K562 (cell line): ENCODE data around the gene ZNF865. TPM values are rescaled to one million over a fixed set of nuclear protein-coding genes. Genes with fewer than 3 reads are reported as not detected.

Experiments
- ATAC-seq: fragments of 200-7000 bp; cut with Tn5 transposase; 3 replicates; pipeline ENCODE4 v1.9.1; 2020; ENCODE audit warnings: moderate library complexity
- BruUV-seq: library from RNA; stranded (reverse); fragments of 400-500 nt; replicated peaks from 2 replicates; lab custom pipeline; 2021; lab: Mats Ljungman, UMichigan
- CTCF ChIA-PET: fragments of 300-600 bp; formaldehyde crosslinking; extraction: SDS; loops from one replicate; lab custom pipeline; 2021; ENCODE audit warnings: low intra/inter-chr PET ratio; lab: Yijun Ruan, JAX
- POLR2A ChIA-PET: fragments of 300-600, 350-650 bp; sonication (Branson Sonifier 250); formaldehyde crosslinking; extraction: SDS; loops from one replicate; lab custom pipeline; 2021; ENCODE audit warnings: antibody characterized with exemption, inconsistent platforms; lab: Yijun Ruan, JAX
- DNase-seq, 4 experiments: peaks; one replicate each; pipeline versions ENCODE4 v3.0.0 to v3.0.0-alpha.2; 2011 to 2018; ENCODE audit warnings: low spot score in 3 of 4, mixed read lengths in 3 of 4; ENCODE audit errors: extremely low read depth in 1 of 4
- FAIRE-seq: peaks from 2 replicates; lab custom pipeline; 2011; peaks lifted over from hg19 to GRCh38; lab: Jason Lieb, UNC
- H2AFZ ChIP-seq: 2 replicates; pipeline ENCODE4 v1.6.0; 2011; ENCODE audit warnings: low read depth, low read length, control low read depth, inconsistent platforms
- H3K27ac ChIP-seq: fragments of 200-600 bp; 3 replicates; pipeline ENCODE4 v1.8.0; 2011; ENCODE audit warnings: low read depth, mild to moderate bottlenecking, control low read depth, inconsistent platforms, low read length, moderate library complexity, mixed read lengths; ENCODE audit errors: extremely low read depth
- H3K27me3 ChIP-seq, 2 experiments: fragments of 300-600 bp in 1 of 2; 2 replicates in 1 of 2; 3 replicates in 1 of 2; pipeline versions ENCODE4 v1.6.0 to v1.8.0; 2011; ENCODE audit warnings: inconsistent platforms in 2 of 2, low read length in 2 of 2, mild to moderate bottlenecking in 1 of 2, mixed read lengths in 1 of 2, moderate library complexity in 1 of 2; ENCODE audit not compliant: control insufficient read depth in 2 of 2, insufficient read depth in 2 of 2
- H3K36me3 ChIP-seq: fragments of 300-600 bp; 3 replicates; pipeline ENCODE4 v1.8.0; 2011; ENCODE audit warnings: mild to moderate bottlenecking, low read length, inconsistent platforms; ENCODE audit not compliant: control insufficient read depth, insufficient read depth
- H3K4me1 ChIP-seq, 2 experiments: fragments of 200-600 bp in 1 of 2; replicated peaks in 1 of 2; 2 replicates in 1 of 2; 3 replicates in 1 of 2; pipeline versions ENCODE4 v1.5.1 to v1.8.0; 2011; ENCODE audit warnings: inconsistent platforms in 2 of 2, low read length in 2 of 2, mild to moderate bottlenecking in 1 of 2, mixed read lengths in 1 of 2, moderate library complexity in 1 of 2; ENCODE audit not compliant: control insufficient read depth in 2 of 2, insufficient read depth in 2 of 2
- H3K4me2 ChIP-seq: 2 replicates; pipeline ENCODE4 v1.6.1; 2011; ENCODE audit warnings: low read length, control low read depth, inconsistent platforms, mixed read lengths; ENCODE audit not compliant: insufficient read depth
- H3K4me3 ChIP-seq: fragments of 200-600 bp; sonication (generic), shearing (Covaris generic); 2 replicates; pipeline ENCODE4 v1.5.1; 2016; ENCODE audit warnings: control low read depth, inconsistent platforms
- H3K79me2 ChIP-seq: fragments of 200-600 bp; 3 replicates; pipeline ENCODE4 v1.8.0; 2011; ENCODE audit warnings: low read length, inconsistent platforms; ENCODE audit not compliant: control insufficient read depth, insufficient read depth
- H3K9ac ChIP-seq, 2 experiments: 2 replicates each; pipeline versions ENCODE4 v1.6.0 to v1.6.1; 2011; ENCODE audit warnings: low read depth in 2 of 2, low read length in 2 of 2, control low read depth in 1 of 2, inconsistent platforms in 1 of 2, mild to moderate bottlenecking in 1 of 2, mixed read lengths in 1 of 2; ENCODE audit not compliant: insufficient read depth in 1 of 2
- H3K9me1 ChIP-seq: one replicate; pipeline ENCODE4 v1.6.0; 2011; ENCODE audit warnings: inconsistent platforms, mild to moderate bottlenecking, low read length, moderate library complexity; ENCODE audit not compliant: control insufficient read depth, insufficient read depth
- H3K9me3 ChIP-seq: replicated peaks from 2 replicates; pipeline ENCODE4 v1.5.1; 2011; ENCODE audit warnings: low read depth, low read length, inconsistent platforms; ENCODE audit not compliant: control insufficient read depth, insufficient read depth
- H4K20me1 ChIP-seq: replicated peaks from 2 replicates; pipeline ENCODE4 v1.6.1; 2011; ENCODE audit warnings: low read length, inconsistent platforms, mixed read lengths; ENCODE audit not compliant: control insufficient read depth, insufficient read depth
- CBFA2T3 ChIP-seq: fragments of 450-650 bp; IDR thresholded peaks from 2 replicates; pipeline ENCODE4 v1.6.1; 2017
- MEIS2 ChIP-seq: fragments of 450-650 bp; IDR thresholded peaks from 2 replicates; pipeline ENCODE4 v1.6.1; 2014; ENCODE audit warnings: mild to moderate bottlenecking; ENCODE audit not compliant: partially characterized antibody
- PBX2 ChIP-seq, 2 experiments: IDR thresholded peaks in 1 of 2; conservative IDR thresholded peaks in 1 of 2; 2 replicates each; pipeline ENCODE4 v1.6.1; 2016; ENCODE audit warnings: low read depth in 2 of 2, mild to moderate bottlenecking in 1 of 2, missing compliant biosample characterization in 1 of 2, missing genetic modification characterization in 1 of 2, moderate library complexity in 1 of 2
- PKNOX1 ChIP-seq: fragments of 450-650 bp; IDR thresholded peaks from 2 replicates; pipeline ENCODE4 v1.6.1; 2016
- ZBED1 ChIP-seq: IDR thresholded peaks from 2 replicates; pipeline ENCODE4 v1.6.1; 2014
- ZFPM2 ChIP-seq: fragments of 250-450 bp; sonication (Bioruptor Pico); IDR thresholded peaks from 2 replicates; pipeline ENCODE4 v1.5.1; 2022; ENCODE audit warnings: mild to moderate bottlenecking
- WGBS: fragments of 100-300 bp; shearing (Covaris generic); methylation state at CpG from one replicate; pipeline ENCODE4 v1.1.6; 2016; ENCODE audit warnings: low coverage, mixed read lengths; ENCODE audit not compliant: insufficient coverage; ENCODE audit errors: missing lambda C conversion rate; 5-methylcytosine and 5-hydroxymethylcytosine counted together
- in situ Hi-C: fragments of 300-500 bp; cut with MboI; formaldehyde crosslinking; loops from 4 replicates; pipeline ENCODE4 v1.15.0; 2018; ENCODE audit warnings: inconsistent platforms, mixed read lengths
- intact Hi-C: fragments of 100-400 bp; cut with micrococcal nuclease; formaldehyde crosslinking; loops from 2 replicates; pipeline ENCODE4 v1.14.2; 2022
- polyA plus RNA-seq, 8 experiments: library from polyadenylated mRNA; depleted of rRNA in 4 of 8; stranded (reverse) in 5 of 8; unstranded in 3 of 8; fragments of >200 nt; fragmentation: Nextera tagmentation in 2 of 8; fragmentation: Illumina TruSeq in 1 of 8; extraction: Ambion mirVana in 2 of 8; extraction: Trizol in 1 of 8; gene quantifications; 2 replicates each; pipeline versions ENCODE4 v1.2.1 to v1.2.3, GENCODE V29; 2011 to 2014; ENCODE audit warnings: inconsistent platforms in 1 of 8, missing spikeins in 1 of 8
- total RNA-seq, 7 experiments: library from RNA; depleted of rRNA in 6 of 7; stranded (reverse); fragments of >200 nt in 6 of 7; fragmentation: Illumina TruSeq in 2 of 7; extraction: Trizol in 2 of 7; gene quantifications; 2 replicates each; pipeline versions ENCODE4 v1.2.1 to v1.2.3, GENCODE V29; 2011 to 2021; ENCODE audit warnings: low replicate concordance in 1 of 7

ZNF865 gene
- total and polyA plus RNA-seq, 9 of the 15 experiments (the other 6 are each of a cell fraction or from before 2014, with no cell fraction given) = 0.40 to 18.8 (median 1.6) TPM; not detected in 2

GRCh38 chr19:55581823-55582223, 23.6 kb upstream of the ZNF865 start:
- no TSS peak for BruUV-seq
- H3K27me3 ChIP-seq = peaks cover 8 to 12% of the 10 kb centered on the region in 2 experiments; a peak in 4 of 5 replicates
- in situ Hi-C loops = no loop called here
- intact Hi-C loops = no loop called here
- no peak overlapping the region for H2AFZ ChIP-seq
- ChIA-PET POLR2A (interaction anchor here (0.6 to 1.9 kb wide), 3 partner anchors 17 to 54 kb away, joined by 3 to 9 read pairs (median 4); partner anchors contain the start of gene FIZ1), CTCF (no interaction called here)
- DNase-seq = no peak
- no peak overlapping the region for H3K4me3 ChIP-seq
- no peak overlapping the region for H3K9ac ChIP-seq
- no peaks in the 10 kb centered on the region for H3K9me1 ChIP-seq
- no peaks in the 10 kb centered on the region for H3K9me3 ChIP-seq
- H3K4me1 ChIP-seq = peaks cover 11 to 39% of the 10 kb centered on the region in 2 experiments; a peak in 3 of 5 replicates
- H3K36me3 ChIP-seq = peaks cover 10% of the 10 kb centered on the region; the same call in 2 of the 3 replicates
- peak; percentile 70 for FAIRE-seq
- H3K4me2 ChIP-seq = peak overlapping the region; percentile 83
- no peak overlapping the region for H3K27ac ChIP-seq
- H3K79me2 ChIP-seq = peaks cover 12% of the 10 kb centered on the region
- no peak for ATAC-seq
- WGBS = 2% methylated on average over 6 of the region's 6 CpGs
- 0 out of 2 replicates have a peak, but pooled peaks cover 1% of the 10 kb centered on the region for H4K20me1 ChIP-seq
- TF ChIP-seq PBX2 (CRISPR knock-in tag; IDR thresholded peaks at IDR 0.05; ENCODE audit: low read depth) (no peak), PBX2 (tag; conservative IDR thresholded peaks at IDR 0.05; ENCODE audit: low read depth) (peak; percentile 73), MEIS2 (peak; percentile 84), ZFPM2 (CRISPR knock-in tag) (no peak), CBFA2T3 (peak; percentile 42; the same call in 1 of the 2 replicates), ZBED1 (no peak), PKNOX1 (peak; percentile 64)
